HG02973 (cell line): ENCODE measurements around the gene IFNAR2.

Source experiments
- ATAC-seq: cut with Tn5 transposase; IDR thresholded peaks from one replicate; pipeline ENCODE4 v1.9.1; 2021; ENCODE audit warnings: moderate library complexity; ENCODE audit not compliant: unreplicated experiment

The IFNAR2 gene

GRCh38 chr21:33229784-33230544 lies at the start of gene IFNAR2:
Gene IFNAR2, plus strand, starts transcription at chr21:33229938. Its CDS starts 11,985 bp downstream, at chr21:33241923.
- ATAC-seq: peak; percentile 72

- ATAC-seq: no peak
Observed at GRCh38 chr21:33185852-33186251, 43.9 kb upstream of the IFNAR2 start.

- no peak for ATAC-seq
Observed at GRCh38 chr21:33187276-33187675, 42.5 kb upstream of the IFNAR2 start.

GRCh38 chr21:33189237-33189636 lies 40.5 kb upstream of the IFNAR2 start:
- no peak for ATAC-seq

- no peak for ATAC-seq
Observed at GRCh38 chr21:33189824-33190223, 39.9 kb upstream of the IFNAR2 start.

GRCh38 chr21:33196941-33197374 lies 32.8 kb upstream of the IFNAR2 start:
- no peak for ATAC-seq

- no peak for ATAC-seq
Observed at GRCh38 chr21:33197496-33197895, 32.2 kb upstream of the IFNAR2 start.

- ATAC-seq: no peak
Observed at GRCh38 chr21:33198346-33199099, 31.2 kb upstream of the IFNAR2 start.

- no peak for ATAC-seq
Observed at GRCh38 chr21:33199100-33199464, 30.7 kb upstream of the IFNAR2 start.

- peak; percentile 62 for ATAC-seq
Observed at GRCh38 chr21:33199516-33200217, 30.1 kb upstream of the IFNAR2 start.

GRCh38 chr21:33201956-33202355 lies 27.8 kb upstream of the IFNAR2 start:
- no peak for ATAC-seq

GRCh38 chr21:33202464-33203363 lies 27.0 kb upstream of the IFNAR2 start:
- no peak for ATAC-seq

- no peak for ATAC-seq
Observed at GRCh38 chr21:33203371-33203724, 26.4 kb upstream of the IFNAR2 start.

GRCh38 chr21:33205476-33205875 lies 24.3 kb upstream of the IFNAR2 start:
- ATAC-seq: no peak

- ATAC-seq: no peak
Observed at GRCh38 chr21:33206771-33207281, 22.9 kb upstream of the IFNAR2 start.

- ATAC-seq: no peak
Observed at GRCh38 chr21:33207449-33208149, 22.1 kb upstream of the IFNAR2 start.

GRCh38 chr21:33208534-33208933 lies 21.2 kb upstream of the IFNAR2 start:
- no peak for ATAC-seq

- ATAC-seq: no peak
Observed at GRCh38 chr21:33211305-33211704, 18.4 kb upstream of the IFNAR2 start.

GRCh38 chr21:33211732-33212131 lies 18.0 kb upstream of the IFNAR2 start:
- no peak for ATAC-seq
